SU-DHL-6 (cell line): ENCODE measurements around the gene IFI30.

Experiments
- H2AFZ ChIP-seq: fragments of 200-600 bp; sonication (generic); 2 replicates; pipeline ENCODE4 v1.6.1; 2014; ENCODE audit warnings: low read depth, mild to moderate bottlenecking, moderate library complexity, mixed read lengths, antibody characterized with exemption, low read length; ENCODE audit not compliant: severe bottlenecking
- H3F3A ChIP-seq: fragments of 200-600 bp; shearing (Covaris generic); 2 replicates; pipeline ENCODE4 v1.6.0; 2016; ENCODE audit warnings: antibody characterized with exemption, mild to moderate bottlenecking; ENCODE audit not compliant: insufficient read depth
- H3K27ac ChIP-seq: fragments of 200-600 bp; sonication (generic); 2 replicates; pipeline ENCODE4 v1.5.1; 2016; ENCODE audit warnings: low read depth, mild to moderate bottlenecking, low read length, moderate library complexity, mixed read lengths
- H3K27me3 ChIP-seq: fragments of 200-600 bp; sonication (generic), shearing (Covaris generic); 2 replicates; pipeline ENCODE4 v1.6.0; 2014; ENCODE audit warnings: mild to moderate bottlenecking, low read length
- H3K36me3 ChIP-seq: fragments of 200-600 bp; sonication (generic); 2 replicates; pipeline ENCODE4 v1.6.1; 2014; ENCODE audit warnings: mild to moderate bottlenecking, low read length, mixed read lengths
- H3K4me2 ChIP-seq: fragments of 300-600, 200-600 bp; shearing (Covaris generic), sonication (generic); 2 replicates; pipeline ENCODE4 v1.6.0; 2014; ENCODE audit warnings: low read length, low read depth, mild to moderate bottlenecking; ENCODE audit not compliant: poor library complexity, severe bottlenecking
- H3K4me3 ChIP-seq: fragments of 200-600 bp; sonication (generic); 2 replicates; pipeline ENCODE4 v1.5.1; 2014; ENCODE audit warnings: antibody characterized with exemption, low read length, mild to moderate bottlenecking, mixed read lengths; ENCODE audit not compliant: insufficient read depth, poor library complexity, severe bottlenecking
- H3K79me2 ChIP-seq: fragments of 200-600 bp; sonication (generic); 2 replicates; pipeline ENCODE4 v1.6.1; 2014; ENCODE audit warnings: mild to moderate bottlenecking, low read length, moderate library complexity; ENCODE audit not compliant: insufficient read depth
- H3K9ac ChIP-seq: fragments of 200-600 bp; sonication (generic); 2 replicates; pipeline ENCODE4 v1.7.0; 2014; ENCODE audit warnings: mild to moderate bottlenecking, low read length
- H3K9me2 ChIP-seq: fragments of 200-600 bp; sonication (generic); replicated peaks from 2 replicates; pipeline ENCODE4 v1.6.1; 2014; ENCODE audit warnings: low read length; ENCODE audit not compliant: insufficient read depth
- H3K9me3 ChIP-seq: fragments of 200-600 bp; sonication (generic); 2 replicates; pipeline ENCODE4 v1.6.1; 2014; ENCODE audit warnings: low read length, mixed read lengths; ENCODE audit not compliant: insufficient read depth
- H4K20me1 ChIP-seq: fragments of 200-600 bp; sonication (generic); 2 replicates; pipeline ENCODE4 v1.6.1; 2014; ENCODE audit warnings: low read depth, mild to moderate bottlenecking, antibody characterized with exemption, low read length, moderate library complexity, mixed read lengths
- EZH2phosphoT487 ChIP-seq: fragments of 200-600 bp; sonication (generic), shearing (Covaris generic); conservative IDR thresholded peaks from 2 replicates; pipeline ENCODE4 v1.6.1; 2018; ENCODE audit warnings: mild to moderate bottlenecking, antibody characterized with exemption, low read length, moderate library complexity, mixed read lengths
- TF ChIP-seq, protein P1 (sequence below): fragments of 200-600 bp; sonication (generic); IDR thresholded peaks from one replicate; pipeline ENCODE4 v1.5.1; 2017; ENCODE audit warnings: antibody characterized with exemption, mild to moderate bottlenecking, low read length, moderate library complexity; ENCODE audit not compliant: insufficient read depth, poor library complexity, severe bottlenecking

The IFI30 gene

DNA sequence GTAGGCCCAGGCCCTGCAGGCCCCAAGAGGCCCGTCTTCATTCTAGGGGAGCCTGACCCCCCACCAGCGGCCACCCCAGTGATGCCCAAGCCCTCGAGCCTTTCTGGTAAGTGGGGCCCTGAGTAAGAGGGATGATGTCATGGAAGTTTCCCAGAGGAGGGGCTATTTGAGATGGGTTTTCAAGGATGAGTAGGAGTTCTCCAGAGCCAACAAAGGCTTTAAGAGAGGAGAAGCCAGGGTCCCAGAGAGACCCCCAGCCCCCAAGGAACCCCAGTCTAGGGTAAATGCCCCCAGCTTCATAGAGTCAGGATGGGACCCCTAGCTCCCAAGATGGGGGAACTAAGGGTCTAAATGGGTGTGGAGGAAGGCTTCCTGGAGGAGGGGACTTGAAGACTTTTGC is 29.7 kb upstream of the IFI30 start:
- TF ChIP-seq, protein P1, sequence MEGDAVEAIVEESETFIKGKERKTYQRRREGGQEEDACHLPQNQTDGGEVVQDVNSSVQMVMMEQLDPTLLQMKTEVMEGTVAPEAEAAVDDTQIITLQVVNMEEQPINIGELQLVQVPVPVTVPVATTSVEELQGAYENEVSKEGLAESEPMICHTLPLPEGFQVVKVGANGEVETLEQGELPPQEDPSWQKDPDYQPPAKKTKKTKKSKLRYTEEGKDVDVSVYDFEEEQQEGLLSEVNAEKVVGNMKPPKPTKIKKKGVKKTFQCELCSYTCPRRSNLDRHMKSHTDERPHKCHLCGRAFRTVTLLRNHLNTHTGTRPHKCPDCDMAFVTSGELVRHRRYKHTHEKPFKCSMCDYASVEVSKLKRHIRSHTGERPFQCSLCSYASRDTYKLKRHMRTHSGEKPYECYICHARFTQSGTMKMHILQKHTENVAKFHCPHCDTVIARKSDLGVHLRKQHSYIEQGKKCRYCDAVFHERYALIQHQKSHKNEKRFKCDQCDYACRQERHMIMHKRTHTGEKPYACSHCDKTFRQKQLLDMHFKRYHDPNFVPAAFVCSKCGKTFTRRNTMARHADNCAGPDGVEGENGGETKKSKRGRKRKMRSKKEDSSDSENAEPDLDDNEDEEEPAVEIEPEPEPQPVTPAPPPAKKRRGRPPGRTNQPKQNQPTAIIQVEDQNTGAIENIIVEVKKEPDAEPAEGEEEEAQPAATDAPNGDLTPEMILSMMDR = no peak
- no peak for TF ChIP-seq EZH2phosphoT487
- H3K27me3 ChIP-seq = no peaks in the 10 kb centered on the region
- H3K79me2 ChIP-seq = no peaks in the 10 kb centered on the region
- H3K4me3 ChIP-seq = no peak overlapping the region
- H2AFZ ChIP-seq = no peak overlapping the region
- no peak overlapping the region for H3K4me2 ChIP-seq
- no peak overlapping the region for H3K27ac ChIP-seq
- H3K9ac ChIP-seq = no peak overlapping the region
- no peaks in the 10 kb centered on the region for H3K9me3 ChIP-seq
- no peaks in the 10 kb centered on the region for H4K20me1 ChIP-seq
- H3K36me3 ChIP-seq = peaks cover 6% of the 10 kb centered on the region; the same call in 1 of the 2 replicates
- H3K9me2 ChIP-seq = no peaks in the 10 kb centered on the region
- no peaks in the 10 kb centered on the region for H3F3A ChIP-seq

DNA sequence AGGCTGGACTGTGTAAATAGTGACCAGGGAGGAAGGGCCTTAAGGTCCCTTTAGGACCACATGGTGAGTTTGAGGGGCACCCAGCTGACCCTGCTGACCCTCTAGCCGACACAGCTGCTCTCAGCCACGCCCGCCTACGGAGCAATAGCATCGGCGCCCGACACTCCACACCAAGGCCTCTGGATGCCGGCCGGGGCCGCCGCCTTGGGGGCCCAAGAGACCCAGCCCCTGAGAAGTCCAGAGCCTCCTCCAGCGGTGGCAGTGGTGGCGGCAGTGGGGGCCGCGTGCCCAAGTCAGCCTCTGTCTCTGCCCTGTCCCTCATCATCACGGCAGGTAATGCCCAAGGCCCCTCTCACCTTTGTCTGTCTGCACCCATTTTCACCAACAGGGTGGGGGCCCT is 29.3 kb upstream of the IFI30 start:
- TF ChIP-seq, protein P1 = no peak
- TF ChIP-seq EZH2phosphoT487 = no peak
- H3K36me3 ChIP-seq = peaks cover 6% of the 10 kb centered on the region; the same call in 1 of the 2 replicates
- H3K4me2 ChIP-seq = no peak overlapping the region
- H3K4me3 ChIP-seq = no peak overlapping the region
- no peaks in the 10 kb centered on the region for H3K9me2 ChIP-seq
- H3K9me3 ChIP-seq = no peaks in the 10 kb centered on the region
- H3F3A ChIP-seq = no peaks in the 10 kb centered on the region
- no peaks in the 10 kb centered on the region for H4K20me1 ChIP-seq
- H3K9ac ChIP-seq = no peak overlapping the region
- no peak overlapping the region for H3K27ac ChIP-seq
- H3K27me3 ChIP-seq = no peaks in the 10 kb centered on the region
- H2AFZ ChIP-seq = no peak overlapping the region
- no peaks in the 10 kb centered on the region for H3K79me2 ChIP-seq

DNA sequence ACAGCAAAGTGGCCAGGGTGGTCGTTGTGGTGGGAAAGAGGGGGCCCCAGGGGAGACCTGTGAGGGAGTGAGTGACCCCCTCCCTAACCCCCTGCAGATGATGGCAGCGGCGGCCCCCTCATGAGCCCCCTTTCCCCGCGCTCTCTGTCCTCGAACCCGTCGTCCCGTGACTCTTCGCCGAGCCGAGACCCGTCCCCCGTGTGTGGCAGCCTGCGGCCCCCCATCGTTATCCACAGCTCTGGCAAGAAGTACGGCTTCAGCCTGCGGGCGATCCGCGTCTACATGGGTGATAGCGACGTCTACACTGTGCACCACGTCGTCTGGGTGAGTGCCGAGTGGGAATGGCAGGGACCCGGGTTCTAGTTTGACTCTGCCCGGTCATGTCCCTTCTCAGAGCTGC is 28.7 kb upstream of the IFI30 start:
- Histone ChIP-seq H3K4me2 (no peak overlapping the region), H3K4me3 (no peak overlapping the region), H2AFZ (no peak overlapping the region), H4K20me1 (no peaks in the 10 kb centered on the region), H3K27me3 (no peaks in the 10 kb centered on the region), H3F3A (no peaks in the 10 kb centered on the region), H3K79me2 (no peaks in the 10 kb centered on the region), H3K9me3 (no peaks in the 10 kb centered on the region), H3K9me2 (no peaks in the 10 kb centered on the region), H3K9ac (no peak overlapping the region), H3K27ac (no peak overlapping the region), H3K36me3 (peaks cover 6% of the 10 kb centered on the region; the same call in 1 of the 2 replicates)
- TF ChIP-seq, protein P1 = no peak
- no peak for TF ChIP-seq EZH2phosphoT487
